Central memory CD4-positive, alpha-beta T cell (primary cell): ENCODE data around the gene MIA2.

Experiments used
- DNase-seq: peaks from one replicate; pipeline ENCODE4 v3.0.0; 2022

Gene MIA2

DNA sequence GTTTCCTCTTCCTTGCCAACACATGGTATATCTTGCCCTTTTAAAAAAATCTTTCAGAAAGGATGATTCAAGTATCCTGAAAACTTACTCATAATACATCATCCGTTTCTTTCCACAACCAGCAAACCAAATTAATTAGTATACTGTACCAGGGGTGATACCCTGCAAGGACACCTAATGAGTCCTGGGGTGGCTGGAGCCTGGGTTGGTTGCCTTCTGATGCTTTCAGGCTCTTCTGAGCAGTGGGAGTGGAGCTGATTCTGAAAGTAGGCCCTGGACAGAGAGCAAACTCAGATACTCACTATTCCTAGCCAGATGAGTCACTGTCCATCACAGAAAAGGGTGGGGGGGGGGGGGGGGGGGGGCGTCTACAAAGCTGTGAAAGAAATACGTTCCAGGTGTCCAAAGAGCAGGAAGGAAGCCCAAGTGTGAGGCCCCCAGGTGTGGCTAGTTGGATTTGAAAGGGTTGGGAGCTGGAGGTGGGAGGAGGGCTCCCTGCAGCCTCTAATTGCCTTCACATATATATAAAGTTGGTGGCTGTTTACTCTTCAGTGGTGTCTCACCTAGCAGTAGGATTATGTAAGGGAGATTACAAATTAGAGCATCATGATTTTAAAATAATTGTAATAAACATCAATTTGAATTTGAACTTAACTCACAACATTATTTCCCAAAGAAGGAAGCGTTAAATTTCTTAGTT is 162.0 kb downstream of the MIA2 start:
- DNase-seq = no peak

DNA sequence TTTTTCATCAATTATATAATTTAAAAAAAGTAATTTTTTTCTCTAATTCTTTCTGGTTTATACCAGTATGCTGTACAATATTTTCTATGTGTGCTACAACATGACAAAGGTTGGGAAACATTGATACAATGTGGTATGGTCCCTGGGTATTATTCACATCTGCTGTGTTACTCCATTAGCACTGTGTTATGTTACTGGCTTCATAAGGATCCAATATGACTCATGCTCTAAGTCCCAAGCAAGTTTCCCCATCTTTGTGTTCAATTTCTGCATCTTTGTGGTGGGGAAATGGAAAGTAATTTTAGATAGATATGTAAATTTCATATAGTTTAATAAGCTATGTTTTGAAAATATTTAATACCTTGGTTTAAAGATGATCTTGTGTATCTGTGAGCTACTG is 162.7 kb downstream of the MIA2 start:
- no peak for DNase-seq

DNA sequence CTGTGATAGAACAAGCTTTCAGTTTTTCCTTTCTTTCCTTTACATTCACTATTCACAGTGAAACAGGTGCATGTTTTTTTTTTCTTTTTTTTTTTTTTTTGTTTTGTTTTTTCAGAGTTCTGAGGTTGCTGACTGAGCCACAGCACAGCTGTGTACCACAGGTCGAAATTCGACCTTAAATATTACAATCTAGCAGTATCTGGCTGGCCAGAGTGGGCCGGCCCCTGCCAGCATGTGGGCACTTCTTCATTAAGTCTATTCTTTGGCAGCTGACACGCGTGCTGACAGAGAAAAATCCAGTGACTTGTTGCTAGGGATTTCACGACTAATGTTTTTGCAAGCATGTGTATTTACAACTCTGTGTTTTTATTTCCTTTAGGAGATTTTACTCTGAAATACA is 164.7 kb downstream of the MIA2 start:
- DNase-seq = no peak

DNA sequence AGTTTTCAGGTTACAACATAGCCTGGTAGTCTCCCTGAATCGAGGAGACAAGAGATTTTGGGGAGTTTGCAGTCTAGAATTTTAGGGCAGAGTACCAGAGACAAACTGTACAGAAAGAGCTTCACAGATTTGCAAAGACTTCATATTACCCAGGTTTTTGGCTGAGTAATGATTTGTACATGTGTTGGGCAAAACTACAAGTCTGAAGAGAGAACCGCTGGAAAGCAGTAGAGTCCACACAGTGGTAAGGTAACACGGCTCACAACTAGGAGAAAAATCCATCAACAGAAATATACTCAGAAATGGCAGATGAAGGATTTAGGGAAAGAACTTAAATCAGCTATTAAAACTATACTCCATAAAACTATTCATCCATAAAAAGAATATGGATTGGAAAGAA is 172.8 kb downstream of the MIA2 start:
- no peak for DNase-seq

DNA sequence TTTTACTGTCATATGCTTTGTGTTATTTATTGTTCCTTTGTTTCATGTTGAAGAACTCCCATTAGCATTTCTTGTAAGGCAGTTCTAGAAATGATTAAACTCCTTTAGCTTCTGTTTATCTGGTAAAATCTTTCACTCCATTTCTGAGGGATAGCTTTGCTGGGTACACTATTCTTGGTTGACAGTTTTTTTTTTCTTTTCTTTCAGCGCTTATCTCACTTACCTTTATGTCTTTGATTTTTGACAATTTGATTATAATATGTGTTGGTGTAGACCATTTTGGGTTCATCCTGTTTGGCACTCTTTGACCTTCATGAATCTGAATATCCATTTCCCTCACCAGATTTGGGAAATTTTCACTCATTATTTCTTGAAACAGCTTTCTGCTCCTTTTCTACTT is 182.4 kb downstream of the MIA2 start:
- DNase-seq = no peak

DNA sequence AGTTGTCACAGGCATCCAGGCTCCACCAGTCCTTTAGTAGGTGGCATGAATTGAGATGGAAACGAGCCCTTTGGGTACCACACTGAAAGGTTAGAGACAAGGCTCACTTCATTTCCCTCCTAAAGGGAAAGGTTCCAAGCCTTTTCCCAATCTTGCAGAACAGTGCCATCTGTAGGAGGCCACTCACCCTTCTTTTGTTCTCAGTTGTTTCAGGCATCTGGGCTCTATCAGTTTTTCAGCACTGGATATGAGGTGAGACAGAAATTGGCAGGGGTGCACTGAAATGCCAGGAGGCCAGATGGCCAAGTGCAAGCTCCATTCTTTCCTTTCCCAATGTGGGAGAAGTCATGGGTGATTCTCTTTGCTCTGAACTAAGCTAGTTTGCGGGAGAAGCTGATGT is 183.3 kb downstream of the MIA2 start:
- no peak for DNase-seq

DNA sequence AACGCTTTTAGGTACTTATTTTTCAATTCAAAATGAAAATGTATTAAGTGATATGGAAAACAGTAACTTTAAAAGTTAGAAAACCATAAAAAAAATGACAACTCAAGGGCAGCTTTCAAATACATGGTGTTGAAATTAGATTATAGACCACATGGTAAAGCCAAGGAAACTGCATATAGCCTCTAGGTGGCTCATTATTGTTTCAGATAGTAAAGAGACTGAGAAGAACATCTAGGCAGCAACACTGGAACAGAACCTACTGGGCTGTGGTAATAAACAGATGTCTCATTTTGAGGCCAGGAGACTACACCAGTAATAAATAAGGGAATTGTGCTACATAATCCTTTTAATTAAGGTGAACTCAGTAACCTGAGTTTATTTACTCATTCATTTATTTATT is 185.6 kb downstream of the MIA2 start:
- no peak for DNase-seq

DNA sequence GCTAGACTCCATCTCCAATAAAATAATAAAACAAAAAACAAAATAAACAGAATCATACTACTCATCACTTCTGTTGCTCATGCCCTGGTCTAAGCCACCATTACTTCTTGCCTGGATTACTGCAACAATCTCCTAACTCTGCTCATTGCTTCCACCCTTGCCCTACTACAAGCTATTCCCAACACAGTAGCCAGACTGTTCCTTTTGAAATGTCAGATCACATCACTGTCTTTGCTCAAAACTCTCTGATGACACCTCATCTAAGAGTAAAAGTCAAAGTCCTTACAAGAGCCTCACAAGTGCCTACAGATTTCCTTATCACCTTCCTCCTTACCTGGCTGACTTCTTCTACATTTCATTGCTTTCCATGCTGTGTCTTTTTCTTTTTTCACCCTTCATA is 188.5 kb downstream of the MIA2 start:
- no peak for DNase-seq

DNA sequence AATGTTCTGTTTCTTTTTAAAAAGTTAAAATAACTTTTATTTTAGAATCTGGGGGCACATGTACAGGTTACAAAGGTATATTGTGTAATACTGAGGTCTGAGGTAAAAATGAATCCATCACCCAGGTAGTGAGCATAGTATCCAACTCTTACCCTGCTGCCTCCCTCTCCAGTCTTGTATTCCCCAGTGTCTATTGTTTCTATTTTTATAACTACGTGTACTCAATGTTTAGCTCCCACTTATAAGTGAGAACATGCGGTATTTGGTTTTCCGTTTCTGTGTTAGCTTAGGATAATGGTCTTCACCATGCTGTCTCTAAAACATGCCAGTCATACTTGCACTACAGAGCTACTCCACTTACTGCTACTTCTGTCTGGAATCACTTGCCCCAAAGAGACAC is 190.1 kb downstream of the MIA2 start:
- DNase-seq = no peak

DNA sequence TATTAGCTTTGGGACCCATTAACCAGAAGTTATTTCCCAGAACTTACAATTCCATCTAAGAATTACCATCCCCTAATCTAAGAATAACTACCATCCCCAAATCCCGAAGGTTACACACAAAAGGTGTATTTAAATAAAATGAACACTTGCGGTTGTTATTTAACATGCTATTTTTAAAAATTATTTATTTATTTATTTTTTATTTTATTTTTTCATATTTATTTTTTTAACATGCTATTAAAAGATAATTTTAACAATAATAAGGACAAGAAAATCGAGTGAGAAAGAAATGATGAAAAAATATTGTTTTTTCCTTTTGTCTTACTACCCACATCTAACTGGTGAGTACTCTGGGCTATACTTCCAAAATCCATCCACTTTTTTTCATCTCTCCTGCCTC is 192.2 kb downstream of the MIA2 start:
- DNase-seq = no peak

DNA sequence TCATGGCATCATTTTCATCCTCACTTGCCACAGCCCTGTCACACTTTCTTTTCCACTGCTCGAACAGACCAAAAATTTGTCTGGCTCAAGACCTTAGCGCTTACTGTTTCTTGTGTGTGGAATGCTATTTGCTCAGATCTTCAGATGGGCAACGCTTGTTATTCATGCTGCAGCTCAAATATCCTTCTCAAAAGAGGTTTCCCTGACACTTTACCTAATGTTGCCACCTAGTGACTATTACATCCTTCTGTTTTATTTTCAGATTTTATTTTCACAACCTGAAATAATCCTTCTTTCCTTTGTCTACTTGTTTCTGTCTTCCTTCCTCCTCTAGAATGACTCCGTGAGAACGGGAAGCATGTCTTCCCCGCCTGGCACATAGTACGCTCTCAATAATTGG is 192.9 kb downstream of the MIA2 start:
- peak; percentile 2 for DNase-seq

DNA sequence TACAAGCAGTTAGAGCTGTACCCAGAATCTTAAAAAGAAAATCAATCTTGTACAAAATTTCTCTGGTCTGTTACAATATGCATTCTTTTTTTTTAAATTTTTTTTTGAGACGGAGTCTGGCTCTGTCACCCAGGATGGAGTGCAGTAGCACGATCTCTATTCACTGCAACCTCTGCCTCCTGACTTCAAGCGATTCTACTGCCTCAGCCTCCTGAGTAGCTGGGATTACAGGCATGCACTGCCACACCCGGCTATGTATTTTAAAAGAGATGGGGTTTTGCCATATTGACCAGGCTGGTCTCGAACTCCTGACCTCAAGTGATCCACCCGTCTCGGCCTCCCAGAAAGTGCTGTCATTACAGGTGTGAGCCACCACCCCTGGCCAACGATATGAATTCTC is 194.4 kb downstream of the MIA2 start:
- no peak for DNase-seq

DNA sequence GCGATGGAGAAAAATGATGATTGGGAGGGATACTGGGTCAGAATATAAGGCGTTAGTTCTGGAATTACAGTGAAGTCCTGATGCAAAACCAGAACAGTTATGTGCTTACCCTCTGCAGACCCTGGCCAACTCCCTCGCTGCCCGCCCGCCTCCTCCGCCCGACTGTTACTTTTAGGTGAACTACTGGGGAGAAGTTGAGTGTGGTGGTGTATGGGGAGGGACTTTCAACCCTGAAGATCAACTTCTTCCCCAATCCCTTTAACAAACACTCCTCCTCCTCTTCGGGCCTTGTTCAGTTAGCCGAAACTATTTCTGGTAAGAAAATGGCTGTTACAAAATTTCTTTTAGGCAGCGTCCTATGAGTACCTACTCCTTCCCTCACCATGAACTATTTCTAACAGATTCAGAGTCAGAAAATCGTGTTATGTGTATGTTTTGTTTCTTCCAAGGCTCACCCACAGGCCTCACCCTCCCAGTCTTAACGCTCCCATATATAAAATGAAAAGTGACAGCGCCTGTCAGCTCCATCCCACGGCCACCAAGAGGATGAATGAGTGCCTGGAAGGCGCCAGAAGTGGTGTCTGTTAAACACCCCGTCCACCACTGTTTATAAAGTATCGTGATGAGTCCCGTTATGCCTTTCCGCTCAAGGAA is 197.2 kb downstream of the MIA2 start:
- DNase-seq = no peak

DNA sequence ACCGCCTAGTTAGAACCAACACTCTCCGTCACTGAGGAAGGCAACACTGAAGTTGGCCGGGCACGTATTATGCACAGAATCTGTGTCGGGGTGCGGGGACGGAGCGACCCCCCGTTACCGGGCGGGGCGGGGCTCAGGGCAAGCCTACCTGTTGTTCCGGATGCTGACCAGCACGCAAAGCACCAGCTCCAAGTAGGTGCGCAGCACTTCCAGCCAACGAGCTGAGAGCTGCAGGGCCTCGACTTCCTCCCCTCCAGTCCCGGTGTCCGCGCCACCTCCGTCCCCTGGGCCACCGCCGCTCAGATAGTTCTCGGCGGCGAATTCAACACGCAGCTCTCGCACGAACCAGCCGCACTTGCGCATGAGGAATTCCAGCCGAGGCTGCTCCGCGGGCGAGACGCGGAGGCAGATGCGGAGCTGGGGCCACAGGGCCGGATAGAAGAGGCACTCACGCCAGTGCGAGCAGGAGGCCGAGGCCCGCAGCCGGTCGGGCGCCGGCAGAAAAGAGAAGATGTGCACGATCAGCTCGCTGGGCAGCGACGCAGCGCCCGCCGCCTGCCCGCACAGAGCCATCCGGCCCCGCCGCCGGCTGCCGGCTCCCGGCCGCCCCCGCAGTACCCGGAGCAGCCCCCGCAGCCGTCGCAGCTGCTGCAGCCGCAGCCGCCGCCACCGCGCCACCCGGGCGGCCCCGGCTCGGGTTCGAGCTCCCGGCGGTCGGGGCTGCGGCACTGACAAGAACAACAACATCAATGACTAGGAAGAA is 197.9 kb downstream of the MIA2 start:
- DNase-seq = peak; percentile 51

DNA sequence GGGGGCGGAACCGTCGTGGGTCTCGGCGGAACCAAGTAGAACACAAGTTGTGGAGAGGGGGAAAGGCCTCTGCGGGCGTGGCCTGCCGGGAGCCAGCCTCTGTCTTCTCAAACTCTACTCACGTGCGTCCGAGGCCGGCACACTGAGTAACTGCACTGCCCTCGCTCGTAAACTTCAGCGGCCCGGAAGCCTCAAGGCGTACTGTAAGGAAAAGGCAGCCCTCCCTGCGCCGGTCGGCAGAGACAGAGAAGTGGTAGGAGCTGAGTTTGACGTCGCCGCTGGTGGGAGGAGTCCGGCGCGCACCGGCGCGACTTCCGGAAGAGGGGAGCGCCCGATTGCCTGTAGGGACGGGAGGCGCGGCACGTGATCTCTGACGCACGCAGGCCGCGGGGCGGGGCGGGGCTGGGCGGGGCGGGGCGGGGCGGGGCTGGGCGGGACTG is 198.5 kb downstream of the MIA2 start, which contains the start of gene FBXO33:
TSS of gene FBXO33 (minus strand) at position 255 of the 440 bp plus-strand sequence. CDS start 271 bp downstream, outside the sequence.
- DNase-seq = peak; percentile 97

DNA sequence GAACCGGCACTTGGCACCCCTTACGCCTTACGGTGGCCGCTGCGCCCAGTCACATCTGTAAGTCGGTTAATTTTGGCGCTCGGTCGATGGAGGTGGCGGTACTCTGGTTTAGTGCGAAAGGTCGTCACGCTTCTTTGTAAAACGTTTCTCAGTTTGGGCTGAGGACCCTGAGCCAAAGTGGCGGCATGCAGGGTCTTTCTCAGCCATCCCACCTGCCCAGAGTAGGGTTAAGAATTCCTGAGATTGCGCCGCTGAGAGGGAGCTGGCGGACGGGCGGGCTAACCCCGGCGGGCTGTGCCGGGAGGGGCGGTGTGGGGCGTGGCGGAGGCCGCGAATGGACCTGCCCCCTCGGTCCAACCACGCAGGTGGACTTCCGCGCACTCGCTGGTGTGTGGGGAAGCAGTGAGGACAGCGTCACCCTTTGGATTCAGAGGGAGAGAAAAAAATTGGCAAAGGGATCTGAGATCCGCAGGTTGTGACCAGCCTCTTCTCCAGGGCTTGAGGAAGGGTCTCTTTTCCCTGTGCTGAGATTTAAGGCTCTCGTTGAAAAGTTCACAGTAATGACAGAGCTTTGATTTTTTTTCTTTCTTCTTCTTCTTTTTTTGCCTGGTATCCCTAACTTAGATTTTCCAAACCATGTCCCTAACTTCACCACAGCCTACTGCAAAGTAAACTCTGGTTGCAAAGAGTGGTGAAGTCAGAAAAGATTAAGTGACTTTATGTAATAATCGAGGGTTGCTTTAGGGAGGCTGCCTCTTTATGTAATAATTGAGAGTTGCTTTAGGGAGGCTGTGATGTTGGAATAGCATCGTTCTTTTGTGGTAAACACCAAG is 199.1 kb downstream of the MIA2 start:
- peak; percentile 48 for DNase-seq

DNA sequence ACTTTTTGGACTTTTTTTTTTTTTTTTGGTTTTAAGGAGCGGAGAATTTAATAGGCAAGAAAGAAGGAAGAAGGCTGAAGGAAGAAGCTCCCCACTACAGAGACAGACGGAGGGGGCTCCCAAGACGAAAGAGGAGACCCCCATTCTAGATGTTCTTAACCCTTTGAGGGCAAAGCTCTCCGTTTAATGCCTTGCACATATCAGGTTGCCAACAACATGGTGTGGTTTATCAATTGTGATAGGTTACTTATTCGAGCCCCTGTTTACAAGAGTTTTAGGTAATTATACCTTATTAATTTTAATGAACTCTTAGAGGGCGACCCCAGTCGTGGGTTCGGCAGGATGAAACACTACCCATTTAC is 199.7 kb downstream of the MIA2 start:
- no peak for DNase-seq

DNA sequence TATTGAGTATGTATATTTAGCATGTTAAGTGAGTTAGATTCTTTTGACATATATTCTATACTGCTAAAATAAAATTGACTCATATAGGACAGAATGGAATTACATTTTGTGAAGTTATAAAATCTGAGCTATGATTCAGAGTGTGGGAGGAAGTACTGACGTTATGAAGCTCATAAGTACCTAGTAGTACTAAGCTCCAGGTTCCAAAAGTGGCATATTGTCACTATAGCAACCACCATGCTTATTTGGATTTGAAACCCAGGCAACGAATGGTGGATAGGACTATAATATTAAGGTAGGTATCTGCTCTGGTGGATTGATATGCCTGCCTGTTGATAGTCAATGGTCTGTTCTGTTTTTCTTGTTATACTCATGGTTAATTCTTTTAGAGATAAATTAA is 200.7 kb downstream of the MIA2 start:
- no peak for DNase-seq

DNA sequence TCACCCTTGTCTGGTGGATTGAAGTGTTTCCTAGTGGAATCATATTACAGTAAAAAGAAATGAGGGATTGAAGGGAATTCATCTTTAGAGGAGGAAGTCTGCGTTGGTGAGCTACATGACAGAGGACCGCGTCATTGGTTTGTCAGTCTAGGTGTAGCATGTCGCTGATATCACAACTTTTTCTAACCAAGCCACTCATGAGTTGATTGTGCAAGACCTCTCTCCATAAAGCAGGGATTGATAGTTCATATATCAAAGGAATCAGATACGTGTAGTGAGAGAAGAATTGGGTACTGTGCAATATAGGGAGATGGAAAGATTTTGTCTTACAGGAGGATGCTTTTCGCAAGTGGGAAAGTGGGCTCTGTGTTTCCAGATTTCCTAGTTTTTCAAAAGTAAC is 201.5 kb downstream of the MIA2 start:
- no peak for DNase-seq
